Measurements from ENCODE around the gene SLC24A4.
A peak's percentile ranks its signal among the peaks of the same experiment; 100 is the strongest.

GRCh38 chr14:92328664-92329255 lies 5.8 kb downstream of the SLC24A4 start:
- peak; percentile 41 for TF ChIP-seq CTCF (conservative IDR thresholded peaks at IDR 0.05; ENCODE audit: low read length)
- TF ChIP-seq EZH2phosphoT487 (IDR thresholded peaks at IDR 0.05; ENCODE audit: borderline replicate concordance), result no peak
